ENCODE data around the gene LAMP5.

The LAMP5 gene, protein sequence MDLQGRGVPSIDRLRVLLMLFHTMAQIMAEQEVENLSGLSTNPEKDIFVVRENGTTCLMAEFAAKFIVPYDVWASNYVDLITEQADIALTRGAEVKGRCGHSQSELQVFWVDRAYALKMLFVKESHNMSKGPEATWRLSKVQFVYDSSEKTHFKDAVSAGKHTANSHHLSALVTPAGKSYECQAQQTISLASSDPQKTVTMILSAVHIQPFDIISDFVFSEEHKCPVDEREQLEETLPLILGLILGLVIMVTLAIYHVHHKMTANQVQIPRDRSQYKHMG
- 0 reads per million in 4 donors for total RNA-seq

- DNase-seq = no peak
Measured at GRCh38 chr20:9514461-9515213, at the start of gene LAMP5. LAMP5 (plus strand) TSS chr20:9514590; CDS start chr20:9514853, 263 bp downstream.

- no peak for DNase-seq
Measured at GRCh38 chr20:9467995-9468394, 46.4 kb upstream of the LAMP5 start.

DNA sequence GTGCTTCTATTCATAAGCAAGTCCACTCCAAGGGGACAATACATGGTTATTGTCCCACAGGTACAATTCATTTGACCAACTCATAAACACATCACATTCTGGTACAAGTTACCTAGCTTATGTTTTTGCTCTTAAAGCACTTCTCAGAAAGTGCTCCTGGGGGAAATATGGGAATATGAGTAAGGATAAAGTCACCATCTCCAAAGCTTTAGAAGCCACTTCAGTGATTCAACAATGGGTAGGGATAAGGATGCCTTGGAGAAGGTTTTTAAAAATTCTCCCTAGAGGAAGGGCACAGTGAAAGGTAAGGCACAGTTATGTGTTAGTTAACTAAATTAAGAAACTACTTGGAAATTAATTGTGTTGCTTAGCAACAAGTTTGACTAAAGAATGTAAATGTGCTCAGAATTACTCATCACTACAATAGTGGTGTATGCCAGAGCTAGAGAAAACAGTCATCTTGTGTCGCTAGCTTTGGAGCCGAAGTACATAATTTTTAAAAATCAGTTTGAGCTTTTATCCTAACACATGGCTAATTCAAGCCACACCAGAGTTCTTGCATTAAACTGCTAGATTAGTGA lies 39.5 kb upstream of the LAMP5 start:
- DNase-seq = no peak

DNA sequence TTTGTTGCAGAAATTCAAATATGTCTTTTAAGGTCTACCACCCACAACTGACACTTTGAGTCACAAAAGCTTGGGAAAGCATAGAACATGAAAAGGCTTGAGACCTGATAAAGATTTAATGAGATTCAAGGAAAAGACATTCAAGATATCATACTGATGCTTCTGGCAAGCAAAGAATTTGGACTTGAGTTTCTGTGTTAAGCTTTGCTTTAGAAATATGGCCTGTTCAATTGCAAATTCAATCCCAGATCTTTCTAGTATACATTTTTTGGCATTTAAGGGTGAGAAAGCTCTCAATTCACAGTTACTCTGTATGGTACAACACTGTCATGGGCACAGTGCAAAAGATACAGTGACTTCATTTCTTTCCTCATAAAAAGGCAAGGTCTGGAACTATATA lies 38.9 kb upstream of the LAMP5 start:
- no peak for DNase-seq

DNA sequence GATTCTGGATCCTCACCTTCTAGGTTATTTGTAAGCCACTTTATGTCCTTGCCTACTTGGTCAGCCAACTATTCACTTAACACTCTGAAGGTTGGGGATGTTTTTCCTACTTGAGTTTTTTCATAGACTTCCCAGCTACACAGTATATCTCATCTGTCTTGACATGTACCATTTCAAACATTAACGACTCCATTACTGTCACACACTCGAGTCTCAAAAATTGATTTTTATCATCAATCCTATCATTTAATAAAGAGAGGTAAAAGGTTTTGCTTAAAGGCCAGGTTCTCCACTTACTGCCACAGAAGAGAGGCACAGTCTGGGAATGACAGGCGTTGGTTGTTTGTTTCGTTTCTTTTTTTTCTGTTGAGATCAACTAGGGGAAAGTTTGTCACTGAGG lies 38.2 kb upstream of the LAMP5 start:
- DNase-seq = no peak

- no peak for DNase-seq
Measured at GRCh38 chr20:9476637-9477036, 37.8 kb upstream of the LAMP5 start.

DNA sequence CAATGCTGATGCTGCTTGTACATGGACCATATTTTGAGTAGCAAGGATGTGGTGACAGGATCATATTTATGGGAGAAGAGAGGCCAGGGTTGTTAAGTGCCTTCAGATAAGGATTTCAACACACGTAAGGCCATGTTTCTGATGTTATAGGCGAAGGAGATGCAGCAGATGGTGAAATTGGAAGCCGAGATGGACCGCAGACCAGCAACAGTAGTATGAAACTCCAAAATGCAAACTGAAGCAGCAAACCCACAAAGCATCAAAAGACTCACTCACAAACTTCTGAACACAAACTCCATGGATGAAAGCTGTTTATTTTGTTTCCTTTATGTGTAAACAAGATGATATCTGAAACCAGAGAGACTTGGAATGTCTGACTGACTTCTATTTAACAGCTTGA lies 35.6 kb upstream of the LAMP5 start:
- DNase-seq = no peak

DNA sequence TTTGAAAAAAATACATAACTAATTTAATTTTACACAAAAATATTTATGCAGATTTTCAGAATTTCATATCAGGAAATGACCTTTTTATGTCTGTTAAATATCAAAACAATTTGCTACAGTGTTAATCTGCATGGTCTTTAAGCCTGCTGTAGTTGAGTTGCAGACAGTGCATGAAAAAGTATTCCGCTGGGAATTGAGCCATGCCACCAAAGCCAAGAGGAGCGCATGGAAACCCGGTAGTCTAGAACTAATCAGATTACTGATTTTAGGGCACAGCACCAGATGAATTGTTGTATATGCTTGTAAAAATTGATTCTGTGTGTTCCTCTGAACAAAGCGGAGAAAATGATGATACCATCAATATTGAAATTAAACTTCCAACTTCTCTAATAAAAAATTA lies 34.3 kb upstream of the LAMP5 start:
- DNase-seq = no peak

GRCh38 chr20:9482180-9482579 lies 32.2 kb upstream of the LAMP5 start:
- DNase-seq = no peak

DNA sequence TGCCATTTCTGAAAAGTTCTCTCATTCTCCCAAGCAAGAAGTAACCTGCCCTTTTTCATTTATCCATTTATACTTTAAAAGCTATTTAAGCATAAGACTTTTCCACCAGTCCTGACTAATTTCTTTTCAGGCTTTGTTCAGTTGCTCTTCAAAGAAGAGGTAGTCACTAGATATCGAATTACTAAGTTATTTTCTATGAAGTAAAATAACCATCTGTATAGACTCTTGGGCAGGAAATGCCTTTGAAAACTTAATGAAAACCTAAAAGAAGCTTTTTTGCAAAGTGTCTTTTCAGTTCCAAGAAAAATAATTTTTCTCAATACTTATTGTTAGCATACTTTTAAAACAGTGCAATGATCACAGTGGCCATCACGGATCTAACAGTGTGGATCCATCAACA lies 31.3 kb upstream of the LAMP5 start:
- DNase-seq = no peak

DNA sequence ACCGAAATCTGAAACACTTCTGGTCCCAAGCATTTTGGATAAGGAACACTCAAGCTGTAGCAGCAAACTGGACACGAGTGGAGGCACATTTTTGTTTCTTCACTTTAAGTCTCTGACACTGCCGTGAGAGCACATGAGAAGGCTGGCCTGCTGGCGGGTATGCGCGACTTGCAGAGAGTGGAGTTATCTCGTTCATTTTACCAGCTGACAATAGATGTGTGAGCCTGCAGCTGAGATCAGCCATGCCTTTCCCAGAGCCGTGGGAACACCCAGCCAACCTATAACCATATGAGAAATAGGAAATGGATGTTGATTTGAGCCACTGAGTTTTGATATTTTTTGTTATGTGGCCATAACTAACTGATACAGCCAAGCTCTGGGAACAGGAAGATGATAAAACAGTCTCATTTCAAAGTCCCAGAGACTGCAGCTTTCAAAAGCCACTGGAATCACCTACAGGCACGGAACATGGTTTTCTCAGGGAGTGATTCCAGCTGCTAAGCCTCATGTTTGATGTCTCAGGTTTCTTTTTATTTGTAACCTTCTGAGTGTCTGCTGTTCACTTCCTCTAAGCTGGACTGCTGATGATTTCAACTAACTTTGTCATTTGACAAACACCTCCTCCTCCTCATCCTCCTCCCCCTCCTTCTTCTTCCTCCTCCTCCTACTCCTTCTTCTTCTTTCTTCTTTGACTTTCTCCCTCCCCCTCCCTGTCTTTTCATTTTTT lies 28.6 kb upstream of the LAMP5 start:
- DNase-seq = no peak

DNA sequence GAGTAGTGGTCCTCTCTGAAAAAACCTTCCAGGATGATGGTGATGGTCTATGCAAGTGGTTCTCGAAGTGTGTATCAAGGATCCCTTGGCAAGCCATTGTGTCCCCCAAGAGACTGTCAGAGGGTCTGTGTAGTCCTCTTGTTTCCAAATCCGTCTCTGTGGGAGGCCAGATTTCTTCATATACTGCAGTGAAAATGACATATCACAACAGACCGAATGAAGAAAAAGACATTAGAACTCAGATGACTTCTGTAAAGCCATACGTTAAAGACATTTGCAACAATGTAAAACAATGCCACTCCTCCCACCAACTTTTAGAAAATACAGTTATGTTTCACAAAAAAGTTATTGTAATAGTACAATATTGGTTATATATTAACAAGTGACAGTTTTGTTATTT lies 27.2 kb upstream of the LAMP5 start:
- no peak for DNase-seq

DNA sequence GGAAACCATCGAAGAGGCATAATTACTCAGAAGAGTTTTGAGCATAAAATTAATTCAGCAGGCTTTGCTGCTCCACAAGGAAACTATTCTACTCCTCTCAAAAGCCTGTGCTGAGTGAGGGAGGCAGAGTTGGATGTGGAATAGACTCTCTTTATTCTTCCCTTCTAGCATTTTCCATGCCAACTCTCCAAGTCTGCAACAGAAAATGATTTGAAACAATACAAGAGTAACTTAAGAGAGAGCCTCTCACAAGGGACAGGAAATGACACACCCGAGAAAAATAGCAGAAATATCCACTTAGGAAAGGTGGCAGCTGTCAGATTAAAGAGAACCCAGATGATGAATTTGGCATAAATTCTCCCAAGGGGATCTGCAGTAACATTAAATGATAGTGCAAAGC lies 26.3 kb upstream of the LAMP5 start:
- no peak for DNase-seq

GRCh38 chr20:9490161-9490560 lies 24.2 kb upstream of the LAMP5 start:
- DNase-seq = no peak

GRCh38 chr20:9490631-9491030 lies 23.8 kb upstream of the LAMP5 start:
- no peak for DNase-seq

DNA sequence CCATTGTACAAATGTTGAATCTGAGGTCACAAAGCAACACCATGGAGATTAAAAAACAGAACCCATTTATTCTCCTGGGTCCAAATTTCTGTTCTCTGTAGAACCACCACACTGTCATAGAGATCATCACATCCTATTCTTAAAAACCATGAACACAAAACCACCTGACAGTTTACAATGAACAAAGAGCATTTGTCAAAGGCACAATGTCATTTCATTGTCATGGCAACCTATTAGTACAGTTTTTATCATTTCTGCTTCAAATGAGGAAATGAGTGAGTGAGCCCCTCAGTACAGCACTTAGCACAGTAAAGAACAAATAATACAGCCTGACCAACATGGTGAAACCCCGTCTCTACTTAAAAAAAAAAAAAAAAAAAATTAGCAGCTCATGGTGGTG lies 23.1 kb upstream of the LAMP5 start:
- no peak for DNase-seq

- DNase-seq = no peak
Measured at GRCh38 chr20:9492067-9492466, 22.3 kb upstream of the LAMP5 start.

DNA sequence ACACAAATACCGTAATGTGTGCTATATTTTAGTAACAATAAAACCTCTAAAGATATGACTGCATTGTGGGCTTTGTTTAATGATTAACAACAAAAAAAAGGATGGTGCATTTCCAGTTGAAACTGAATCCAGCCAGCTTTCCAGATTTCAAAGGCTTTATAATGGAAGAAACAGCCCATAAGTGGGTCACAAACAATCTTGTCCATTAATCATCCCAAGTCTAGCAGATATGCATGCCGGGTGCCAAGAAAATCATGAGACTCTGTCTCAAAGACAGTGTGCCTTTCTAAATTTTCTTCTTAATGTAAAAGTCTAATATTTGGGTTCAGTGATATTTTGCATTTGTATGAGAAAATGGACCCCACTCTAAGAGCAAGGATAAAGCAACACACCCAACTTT lies 20.6 kb upstream of the LAMP5 start:
- no peak for DNase-seq

GRCh38 chr20:9495701-9496100 lies 18.7 kb upstream of the LAMP5 start:
- DNase-seq = no peak

DNA sequence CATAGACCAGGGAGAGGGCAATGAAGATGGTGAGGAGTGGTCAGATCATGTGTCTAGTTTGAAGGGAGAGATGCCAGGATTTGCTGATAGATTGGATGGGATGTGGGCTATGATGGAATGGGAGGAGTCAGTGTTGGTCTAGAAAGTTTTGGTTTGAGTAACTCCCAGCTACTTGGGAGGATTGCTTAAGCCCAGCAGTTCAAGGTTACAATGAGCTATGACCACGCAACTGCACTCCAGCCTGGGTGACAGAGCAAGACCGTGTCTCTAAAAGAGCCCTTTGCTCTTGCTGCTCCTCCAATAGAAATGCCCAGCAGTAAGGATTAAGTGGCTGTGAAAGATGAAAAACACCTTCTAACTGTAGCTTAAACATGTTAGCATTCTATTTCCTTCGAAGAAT lies 18.2 kb upstream of the LAMP5 start:
- DNase-seq = no peak

DNA sequence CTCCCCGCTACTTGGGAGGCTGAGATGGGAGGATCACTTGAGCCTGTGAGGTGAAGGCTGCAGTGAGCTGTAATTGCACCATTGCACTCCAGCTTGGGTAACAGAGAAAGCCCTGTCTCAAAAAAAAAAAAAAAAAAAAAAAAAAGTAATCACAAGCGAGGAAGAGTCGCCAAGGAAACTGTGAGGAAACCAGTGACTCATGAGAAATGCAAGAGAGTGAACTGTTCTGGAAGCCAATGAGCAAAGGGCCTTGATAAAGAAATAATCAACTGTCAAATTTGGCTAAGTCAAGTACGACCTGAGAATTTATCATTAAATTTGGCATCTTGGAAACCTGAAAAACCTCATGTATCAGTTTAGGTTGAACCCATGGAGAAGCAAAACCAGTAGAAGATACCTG lies 16.1 kb upstream of the LAMP5 start:
- DNase-seq = no peak

- no peak for DNase-seq
Measured at GRCh38 chr20:9499126-9499899, 15.1 kb upstream of the LAMP5 start.

DNA sequence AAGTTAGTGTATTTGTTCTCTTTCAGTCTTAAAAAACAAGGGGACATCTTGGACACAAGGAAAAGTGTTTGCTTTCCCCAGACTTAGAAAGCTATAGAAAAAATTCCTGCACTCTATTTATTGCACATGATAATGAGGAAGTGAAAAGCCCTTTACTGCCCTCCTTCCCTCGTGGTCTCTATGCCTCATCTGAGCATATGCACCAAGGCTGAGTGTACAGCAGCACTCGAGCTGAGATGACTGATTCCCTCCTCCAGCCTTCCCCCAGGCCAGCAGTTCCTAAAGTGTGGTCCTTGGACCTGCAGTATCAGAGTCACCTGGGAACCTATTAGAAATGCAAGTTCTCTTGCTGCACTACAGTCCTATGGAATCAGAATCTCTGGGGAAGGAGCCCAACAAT lies 14.3 kb upstream of the LAMP5 start:
- DNase-seq = no peak

Data from T-helper 1 cell (primary cell).